NCI-H2227 (cell line): ENCODE results near the gene GALNT16.
A peak's percentile ranks its signal among the peaks of the same experiment; 100 is the strongest.
"Not testable (repeated sequence)": the region's sequence is repeated elsewhere in the genome, so short reads cannot be mapped to it uniquely, and the experiment has no call there.

Experiments used
- DNase-seq: peaks from one replicate; lab custom pipeline; 2025; ENCODE audit not compliant: unreplicated experiment; lab: John Stamatoyannopoulos, UW

GALNT16 gene

DNA sequence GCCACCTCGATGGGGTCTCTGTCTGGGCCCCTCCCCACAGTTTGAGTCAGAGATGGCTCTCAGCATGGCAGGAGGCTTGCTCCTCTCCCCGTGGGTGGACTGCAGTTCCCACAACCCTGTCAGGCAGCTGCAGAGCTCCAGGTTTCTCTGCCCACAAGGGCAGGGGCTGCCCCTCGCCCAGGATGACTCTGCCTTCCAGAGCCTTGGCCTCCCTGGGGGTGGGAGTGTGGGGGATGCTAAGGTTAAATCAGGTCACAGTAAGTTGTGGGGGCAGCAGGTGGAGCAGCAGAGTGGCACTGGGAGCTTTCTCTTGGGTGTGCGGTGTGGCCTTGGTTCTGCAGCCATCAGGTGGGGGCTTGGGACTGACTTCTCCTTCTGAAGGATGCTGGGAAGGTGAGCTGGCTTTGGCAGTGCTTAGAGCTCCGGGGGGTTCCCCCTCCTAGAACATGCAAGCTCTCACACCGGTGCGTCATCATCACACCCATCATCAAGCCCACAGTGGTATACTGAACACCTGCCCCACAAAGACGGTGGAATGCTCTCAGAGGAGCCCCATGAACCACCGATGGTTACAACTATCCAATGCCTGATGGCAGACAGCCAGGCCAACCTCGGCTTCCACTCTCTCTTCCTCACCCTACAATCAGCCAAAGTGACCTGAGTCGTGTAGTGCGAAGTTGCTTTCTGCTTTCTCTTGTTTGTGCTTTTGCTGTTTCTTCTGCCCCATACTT lies 98.4 kb downstream of the GALNT16 start:
- no peak for DNase-seq

DNA sequence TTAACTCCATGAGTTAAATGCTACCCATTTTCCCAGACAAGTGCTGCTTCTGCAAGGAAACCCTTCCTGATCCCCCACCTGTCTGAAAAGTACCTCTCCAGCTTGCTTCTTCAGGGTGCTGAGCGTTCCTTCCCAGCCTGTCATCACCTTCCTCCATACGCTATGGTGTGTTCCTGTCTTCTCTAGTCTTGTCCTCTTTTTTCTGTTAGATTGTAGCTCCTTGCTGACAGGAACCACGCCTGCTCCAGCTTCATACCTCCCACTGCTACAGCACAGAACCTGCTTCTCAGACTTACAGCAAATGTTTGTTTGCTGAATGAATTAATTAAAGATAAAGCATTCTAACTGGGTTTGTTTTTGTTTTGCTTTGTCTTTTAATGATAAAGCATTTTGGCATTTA lies 99.0 kb downstream of the GALNT16 start:
- no peak for DNase-seq

DNA sequence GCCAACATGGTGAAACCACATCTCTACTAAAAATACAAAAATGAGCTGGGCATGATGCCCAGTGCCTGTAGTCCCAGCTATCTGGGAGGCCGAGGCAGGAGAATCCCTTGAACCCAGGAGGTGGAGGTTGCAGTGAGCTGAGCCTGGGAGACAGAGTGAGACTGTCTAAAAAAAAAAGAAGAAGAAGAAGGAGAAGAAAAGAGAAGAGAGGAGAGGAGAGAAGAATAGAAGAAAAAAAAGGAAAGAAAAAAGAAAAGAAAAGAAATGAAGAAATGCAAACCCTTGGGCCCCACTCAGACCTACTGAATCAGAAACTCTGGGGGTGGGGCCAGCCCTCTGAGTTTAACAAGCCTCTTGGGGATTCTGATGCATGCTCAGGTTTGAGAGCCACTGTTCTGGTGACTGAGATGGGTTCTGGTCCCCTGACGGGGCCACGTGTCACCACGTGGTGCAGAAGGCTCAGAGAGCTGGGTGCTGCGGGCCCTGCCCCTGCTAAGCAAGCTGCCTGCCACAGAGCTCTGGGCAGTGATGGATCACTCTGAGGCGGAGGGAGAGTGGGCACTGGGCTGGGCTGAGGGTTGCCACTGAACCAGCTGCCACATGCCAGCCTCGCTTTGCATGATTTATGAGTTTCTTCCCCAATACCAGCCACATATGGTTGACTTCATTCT lies 100.6 kb downstream of the GALNT16 start:
- no peak for DNase-seq

DNA sequence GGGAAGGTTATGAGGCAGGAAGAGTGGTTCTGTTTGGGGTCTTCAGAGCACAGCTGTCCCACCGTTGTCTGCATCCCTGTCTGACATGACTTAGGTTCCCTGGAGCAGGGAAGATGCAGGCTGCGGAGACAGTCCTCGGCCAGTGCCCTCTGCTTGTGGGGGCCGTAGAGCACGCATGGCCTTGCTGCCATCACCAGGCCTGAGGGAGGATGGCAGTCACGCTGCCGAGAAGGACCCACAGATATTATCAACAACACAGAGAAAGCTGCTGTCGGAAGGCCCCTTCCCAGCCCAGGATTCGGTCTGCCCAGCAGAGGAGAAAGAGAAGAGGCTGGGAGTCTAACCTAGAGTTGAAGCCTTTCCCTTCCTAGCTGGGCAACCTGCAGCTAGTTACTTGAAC lies 103.1 kb downstream of the GALNT16 start:
- peak; percentile 35 for DNase-seq

DNA sequence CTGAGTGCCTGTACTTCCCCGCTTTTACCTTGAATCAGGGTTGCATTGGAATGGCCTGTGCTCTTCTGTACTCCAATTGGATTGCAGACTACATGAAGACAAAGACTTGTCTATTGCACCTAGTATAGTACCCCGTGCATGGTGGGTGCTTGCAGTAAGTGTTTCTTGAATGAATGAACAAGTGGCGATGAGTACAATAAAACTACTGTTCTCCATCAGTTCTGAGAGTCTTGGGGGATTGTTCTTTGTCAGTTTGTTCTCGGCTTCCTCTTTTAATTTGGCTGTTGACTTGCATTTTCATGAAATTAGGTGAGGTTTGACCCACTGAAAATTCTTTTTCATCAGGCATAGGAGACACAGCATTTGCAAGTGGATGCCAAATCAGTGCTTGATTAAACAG lies 104.0 kb downstream of the GALNT16 start:
- DNase-seq: no peak

DNA sequence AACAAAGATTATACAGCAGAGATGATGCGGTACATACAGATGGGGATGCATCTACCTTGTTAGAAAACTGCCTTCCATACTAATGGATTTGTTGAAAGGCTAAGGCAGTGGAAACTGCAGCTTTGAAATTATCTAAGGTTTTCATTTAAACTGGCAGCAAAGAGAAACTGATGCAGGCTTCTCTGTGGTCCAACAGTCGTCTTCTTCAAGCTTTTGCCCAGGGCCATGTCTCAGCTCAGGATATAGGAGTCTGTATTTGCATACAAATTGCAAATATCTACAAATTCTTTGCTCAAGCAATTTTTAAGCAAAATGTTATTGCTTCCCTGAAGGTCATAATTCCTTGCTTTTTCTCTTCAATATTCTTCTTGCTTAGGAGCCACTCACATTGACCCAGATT lies 104.4 kb downstream of the GALNT16 start:
- no peak for DNase-seq

DNA sequence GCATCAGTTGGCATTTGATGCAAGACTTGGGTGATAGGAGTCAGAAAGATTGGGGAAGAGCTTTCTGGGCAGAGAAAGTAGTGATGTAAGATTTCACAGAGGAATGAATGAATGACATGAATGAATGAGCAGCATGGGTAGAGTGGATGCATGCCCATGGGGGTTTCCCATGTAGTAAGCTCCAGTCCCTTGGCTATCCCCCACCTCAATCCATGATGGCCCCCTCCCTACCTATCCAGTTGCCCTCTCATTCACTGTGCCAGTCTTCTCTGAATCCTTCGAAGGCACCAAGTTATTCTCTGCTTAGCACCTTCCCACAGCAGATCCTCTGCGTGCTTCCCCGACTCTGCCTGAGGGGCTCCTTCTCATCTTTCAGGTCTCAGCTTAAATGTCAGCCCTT lies 106.1 kb downstream of the GALNT16 start:
- DNase-seq: no peak

DNA sequence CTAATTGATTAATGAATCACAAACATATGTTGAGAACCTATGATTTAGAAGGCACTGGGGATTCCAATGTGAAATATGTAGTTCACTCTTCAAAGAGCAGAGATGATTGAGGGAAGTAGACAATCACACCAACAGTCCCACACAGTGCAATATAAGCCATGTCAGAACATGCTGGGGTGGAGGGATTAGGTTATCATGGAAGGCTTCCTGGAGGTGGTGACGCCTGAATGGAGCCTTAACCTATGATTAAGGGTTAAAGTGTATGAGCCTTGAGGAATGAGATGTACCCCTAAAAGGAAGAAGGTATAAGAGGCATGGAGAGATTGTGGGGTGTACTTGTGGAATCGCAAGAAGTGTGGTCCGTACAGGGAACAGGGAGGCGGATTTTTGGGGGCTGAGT lies 106.8 kb downstream of the GALNT16 start:
- no peak for DNase-seq

DNA sequence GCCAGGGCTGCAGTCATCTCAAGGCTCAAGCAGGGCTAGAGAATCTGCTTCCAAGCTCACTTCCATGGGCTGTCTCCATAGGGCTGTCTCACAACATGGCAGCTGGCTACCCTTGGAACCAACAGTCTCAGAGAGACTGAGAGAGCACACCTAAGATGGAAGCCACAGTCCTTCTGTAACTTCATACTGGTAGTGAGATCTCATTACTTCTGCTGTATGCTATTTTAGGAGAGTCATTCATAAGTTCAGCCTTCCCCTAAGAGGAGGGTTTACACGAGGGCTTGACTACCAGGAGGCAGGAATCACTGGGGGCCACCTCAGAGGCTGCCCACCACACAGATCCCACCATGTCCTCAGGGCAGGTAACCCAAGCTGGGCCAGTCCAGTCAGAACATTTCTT lies 108.4 kb downstream of the GALNT16 start:
- no peak for DNase-seq

DNA sequence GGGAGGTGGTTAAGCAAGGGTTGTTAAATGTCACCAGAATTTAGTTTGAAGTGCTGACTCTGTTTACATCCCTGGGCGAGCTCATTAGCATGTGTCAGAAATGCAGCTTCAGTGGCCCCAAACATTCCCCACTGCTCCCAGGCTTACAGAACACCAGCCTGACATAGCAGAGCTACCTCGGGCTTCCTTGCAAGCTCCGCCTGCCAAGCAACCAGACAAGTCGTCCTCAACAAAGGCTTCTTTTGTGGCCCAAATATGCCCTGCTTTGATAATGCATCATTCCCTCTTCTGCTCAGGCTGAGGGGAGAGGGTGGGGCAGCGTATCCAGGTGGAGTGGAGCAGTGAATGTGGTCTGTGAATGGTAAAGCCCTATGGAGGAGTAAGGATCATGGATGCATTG lies 110.1 kb downstream of the GALNT16 start:
- DNase-seq: no peak

DNA sequence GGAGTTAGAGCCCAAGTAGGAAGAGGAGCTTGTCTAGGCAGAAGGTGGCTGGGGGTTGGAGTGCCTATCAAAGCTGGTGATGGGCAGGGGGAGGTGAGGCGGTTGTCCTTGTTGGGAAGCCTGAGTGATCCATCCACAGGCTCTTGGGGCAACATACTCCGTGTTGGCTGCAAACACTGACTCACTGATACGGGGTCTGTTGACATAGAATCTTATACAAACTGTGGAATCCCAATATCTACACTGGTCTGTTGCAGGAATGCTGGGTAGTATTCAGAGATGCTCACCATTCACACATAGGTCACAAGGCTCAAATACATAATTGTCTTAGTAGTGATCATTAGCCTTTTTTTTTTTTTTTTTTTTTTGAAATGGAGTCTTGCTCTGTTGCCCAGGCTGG lies 112.2 kb downstream of the GALNT16 start:
- DNase-seq: no peak

DNA sequence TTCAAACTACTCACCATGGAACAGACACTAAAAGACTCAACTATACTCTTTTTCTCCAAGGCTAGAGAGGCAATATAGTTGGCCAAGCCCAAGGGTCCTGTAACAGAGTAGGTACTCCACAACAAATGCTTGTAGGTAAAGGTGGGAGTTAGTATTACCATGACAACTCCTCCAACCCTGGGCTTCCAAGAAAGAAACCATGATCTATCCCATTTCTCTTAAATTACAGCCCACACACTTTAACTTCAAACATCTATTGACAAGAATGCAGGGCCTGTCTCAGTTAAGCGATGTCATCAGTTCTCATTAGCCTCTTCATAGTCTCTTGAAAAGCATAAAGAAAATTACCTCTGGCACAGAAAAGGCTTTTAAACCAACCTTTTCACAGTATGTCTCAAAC lies 113.1 kb downstream of the GALNT16 start:
- DNase-seq: peak; percentile 86

DNA sequence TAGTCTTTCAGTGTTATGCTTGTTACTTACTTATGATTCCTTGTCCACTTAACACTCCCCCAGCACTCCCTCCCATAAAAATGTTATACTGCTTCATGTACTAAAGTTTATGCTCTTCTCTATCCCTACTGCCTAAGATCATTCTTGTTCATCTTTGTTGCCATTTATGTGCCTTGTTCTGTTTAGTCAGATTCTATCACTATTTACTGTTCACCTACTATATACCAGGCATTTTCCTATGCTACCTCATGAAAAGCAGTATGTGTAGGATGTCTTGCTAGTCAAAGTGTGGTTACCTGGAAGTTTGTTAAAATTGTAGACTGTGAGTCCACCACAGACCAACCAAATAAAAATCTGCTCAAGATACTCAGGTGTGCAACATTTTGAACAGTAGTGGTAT lies 114.3 kb downstream of the GALNT16 start:
- peak; percentile 6 for DNase-seq

DNA sequence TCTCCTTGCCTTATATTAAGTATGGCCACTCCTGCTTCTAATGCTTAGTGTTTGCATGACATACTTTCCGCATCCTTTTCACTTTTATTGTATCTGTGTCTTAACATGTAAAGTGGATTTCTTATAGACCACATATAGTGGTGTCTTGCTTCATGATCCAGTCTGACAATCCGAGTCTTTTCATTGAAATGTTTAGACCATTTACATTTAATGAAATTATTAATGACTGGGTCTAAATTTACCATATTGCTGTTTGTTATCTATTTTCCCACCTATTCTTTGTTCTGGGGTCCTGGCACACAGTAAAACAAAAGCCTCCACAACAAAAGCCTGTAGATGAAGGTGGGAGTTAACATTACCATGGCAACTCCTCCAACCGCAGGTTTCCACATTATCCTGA lies 115.2 kb downstream of the GALNT16 start:
- no peak for DNase-seq

DNA sequence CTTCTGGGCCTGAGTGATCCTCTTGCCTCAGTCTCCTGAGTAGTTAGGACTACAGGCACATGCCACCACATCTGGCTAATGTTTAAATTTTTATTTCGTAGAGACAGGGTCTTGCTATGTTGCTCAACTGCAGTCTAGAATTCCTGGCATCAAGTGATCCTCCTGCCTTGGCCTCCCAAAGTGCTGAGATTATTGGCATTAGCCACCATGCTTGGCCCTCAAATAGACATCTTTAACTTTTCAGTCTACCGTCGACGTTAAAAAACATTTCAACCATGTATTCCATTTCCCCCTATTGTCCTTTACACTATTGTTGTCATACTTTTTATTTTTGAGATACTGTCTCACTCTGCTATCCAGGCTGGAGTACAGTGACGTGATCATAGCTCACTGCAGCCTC lies 115.8 kb downstream of the GALNT16 start:
- DNase-seq: no peak

DNA sequence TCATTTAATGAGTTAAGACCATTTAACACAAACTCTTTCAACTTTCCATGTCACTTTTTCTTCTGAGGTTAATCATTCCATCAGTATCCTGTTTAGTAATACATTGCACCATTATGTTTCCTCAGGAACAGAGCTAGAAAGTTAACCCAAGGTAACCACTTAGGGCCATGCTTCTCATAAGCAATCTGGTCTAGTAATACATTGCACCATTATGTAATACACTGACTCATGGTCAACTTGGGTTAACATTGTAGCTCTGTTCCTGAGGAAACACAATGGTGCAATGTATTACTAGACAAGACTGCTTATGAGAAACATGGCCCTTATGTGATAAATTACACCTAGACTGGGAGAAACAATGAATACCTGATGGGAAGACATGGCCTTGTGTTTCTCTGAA lies 116.5 kb downstream of the GALNT16 start:
- no peak for DNase-seq

DNA sequence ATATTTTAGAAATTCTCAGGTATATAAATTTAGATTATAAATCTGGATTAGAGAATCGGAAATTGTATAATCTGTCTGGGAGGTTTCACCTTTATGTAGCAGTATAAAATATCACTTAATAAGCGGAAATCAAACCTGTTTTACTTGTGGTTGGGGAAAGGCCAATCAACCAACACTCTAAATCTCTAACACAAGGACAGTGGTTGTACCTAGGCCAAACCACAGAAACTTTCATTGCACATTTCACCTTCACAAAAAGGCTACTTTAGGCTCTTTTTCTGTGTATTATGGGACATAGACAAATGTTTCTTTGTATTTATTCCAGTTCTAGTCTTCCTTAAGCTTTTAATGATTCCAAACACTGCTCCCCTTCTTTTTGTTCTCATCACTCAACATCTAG lies 118.3 kb downstream of the GALNT16 start:
- DNase-seq: no peak

DNA sequence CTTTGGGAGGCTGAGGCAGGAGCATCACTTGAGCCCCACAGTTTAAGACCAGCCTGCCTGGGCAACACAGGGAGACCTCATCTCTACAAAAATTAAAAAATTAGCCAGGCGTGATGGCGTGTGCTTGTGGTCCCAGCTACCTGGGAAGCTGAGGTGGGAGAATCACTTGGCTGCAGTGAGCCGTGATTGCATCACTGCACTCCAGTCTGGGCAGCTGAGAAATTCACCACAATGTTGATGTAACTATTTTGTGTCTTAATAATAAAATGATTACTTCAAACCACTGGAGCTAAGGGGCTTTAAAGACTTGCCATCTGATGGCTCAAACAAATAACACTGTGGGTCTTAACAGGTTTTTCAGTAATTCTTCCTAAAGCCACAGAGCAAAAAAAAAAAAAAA lies 127.4 kb downstream of the GALNT16 start:
- no peak for DNase-seq

DNA sequence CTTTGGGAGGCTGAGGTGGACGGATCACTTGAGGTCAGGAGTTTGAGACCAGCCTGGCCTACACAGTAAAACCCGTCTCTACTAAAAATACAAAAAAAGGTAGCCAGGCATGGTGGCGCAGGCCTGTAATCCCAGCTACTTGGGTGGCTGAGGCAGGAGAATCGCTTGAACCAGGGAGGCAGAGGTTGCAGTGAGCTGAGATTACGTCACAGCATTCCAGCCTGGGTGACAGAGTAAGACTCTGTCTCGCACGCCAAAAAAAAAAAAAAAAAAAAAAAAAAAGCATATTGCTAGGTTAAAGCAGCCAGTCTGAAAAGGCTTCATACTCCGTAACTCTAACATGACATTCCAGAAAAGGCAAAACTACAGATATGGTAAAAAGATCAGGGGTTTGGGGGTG lies 131.4 kb downstream of the GALNT16 start:
- DNase-seq: not testable (repeated sequence)

DNA sequence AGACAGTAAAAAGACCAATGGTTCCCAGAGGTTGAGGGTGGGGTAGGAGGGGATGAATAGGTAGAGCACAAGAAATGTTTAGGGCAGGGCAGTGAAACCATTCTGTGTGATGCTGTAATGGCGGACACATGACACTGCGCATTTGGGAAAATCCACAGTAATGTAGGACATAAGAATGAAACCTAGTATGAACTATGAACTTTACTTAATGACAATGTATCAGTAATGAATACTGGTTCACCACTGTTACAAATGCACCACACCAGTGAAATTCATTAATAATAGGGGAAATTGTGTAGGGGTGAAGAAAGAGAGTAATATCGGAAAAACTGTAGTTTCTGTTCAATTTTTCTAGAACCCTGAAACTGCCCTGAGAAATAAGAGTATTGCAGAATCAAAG lies 132.5 kb downstream of the GALNT16 start:
- DNase-seq: no peak

DNA sequence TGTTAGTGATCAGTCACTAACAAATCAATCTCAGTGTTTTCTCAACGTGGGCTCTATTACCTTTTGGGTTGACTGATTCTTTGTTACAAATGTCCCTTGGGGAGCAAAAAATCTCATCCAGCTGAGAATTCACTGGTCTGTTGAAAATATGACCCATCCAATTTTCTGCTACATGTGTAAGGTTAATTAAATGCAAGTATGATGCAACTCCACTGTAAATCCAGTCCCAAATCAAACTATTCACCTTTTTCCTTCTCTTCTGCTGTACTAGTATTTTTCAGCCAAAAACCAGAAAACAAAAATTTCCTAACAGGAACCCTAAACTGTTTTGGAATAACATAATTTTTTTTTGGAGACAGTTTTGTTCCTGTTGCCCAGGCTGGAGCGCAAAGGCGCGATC lies 136.0 kb downstream of the GALNT16 start:
- DNase-seq: no peak

DNA sequence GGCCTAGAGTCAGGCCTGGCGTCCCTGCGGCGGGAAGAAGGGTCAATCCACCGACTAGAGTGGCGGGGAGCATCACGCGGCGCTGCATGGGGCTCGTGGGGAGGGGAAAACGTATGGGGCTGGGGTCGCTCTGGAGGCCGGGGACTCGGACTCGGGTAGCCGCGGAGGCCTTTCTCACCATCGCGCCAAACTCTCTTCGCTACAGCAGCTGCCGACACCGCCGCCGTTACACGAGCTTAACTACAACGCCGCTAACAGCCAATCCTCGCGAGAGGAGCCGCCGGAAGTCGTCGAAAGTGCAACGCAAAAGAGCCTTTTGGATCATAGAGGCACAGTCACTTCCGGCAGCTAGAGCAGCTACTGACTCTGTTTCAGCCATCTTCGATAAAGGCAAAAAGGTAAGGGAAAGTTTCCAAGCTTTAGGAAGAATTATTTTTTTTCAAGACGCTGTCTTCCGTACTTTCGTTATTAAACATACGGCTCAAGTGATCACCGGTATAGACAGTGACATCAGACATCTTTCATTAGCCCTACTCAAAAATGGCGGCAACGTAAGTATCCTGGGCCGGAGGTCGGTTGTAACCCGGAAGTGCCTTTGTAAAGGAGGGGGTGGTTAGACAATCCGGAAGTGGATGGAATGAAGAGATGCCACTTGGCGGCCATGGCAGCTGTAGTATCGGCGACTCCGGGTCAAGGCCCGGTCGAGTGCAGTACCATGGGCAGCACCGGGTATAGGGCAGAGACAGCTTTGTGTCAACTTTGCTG lies 138.3 kb downstream of the GALNT16 start, which contains the start of the genes ERH and SLC39A9:
ERH (minus strand) TSS at position 247 of the 765 bp plus-strand sequence; CDS start at position 181, 66 bp downstream.
SLC39A9 (plus strand) TSS at position 640 of the 765 bp plus-strand sequence. CDS start 678 bp downstream, outside the sequence.
- peak; percentile 96 for DNase-seq
